UCSD-AML1 (cell line): ENCODE measurements around the gene DLK1.

ENCODE experiments used
- DNase-seq: peaks from one replicate; lab custom pipeline; 2025; ENCODE audit not compliant: unreplicated experiment; lab: John Stamatoyannopoulos, UW

The DLK1 gene

GRCh38 chr14:100731846-100732765 lies 5.4 kb downstream of the DLK1 start:
- no peak for DNase-seq

DNA sequence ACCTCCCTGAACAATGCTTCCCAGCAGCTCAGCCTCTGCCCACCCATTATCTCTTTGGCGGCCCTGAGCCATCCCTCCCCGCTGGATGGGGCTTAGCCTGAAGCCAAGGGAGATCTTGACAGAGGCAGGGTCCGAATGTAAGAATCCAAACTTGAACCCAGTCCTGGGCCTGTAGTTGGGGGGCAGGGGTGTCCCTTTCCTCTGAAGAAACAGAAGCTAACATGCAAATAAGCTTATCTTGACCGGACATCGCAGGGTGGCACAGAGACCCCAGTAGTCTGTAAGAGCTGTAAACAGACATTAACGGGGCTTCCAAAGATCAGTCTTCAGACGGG lies 6.0 kb downstream of the DLK1 start:
- no peak for DNase-seq

- DNase-seq = no peak
Measured at GRCh38 chr14:100733152-100733850, 6.6 kb downstream of the DLK1 start.

GRCh38 chr14:100734031-100734990 lies 7.6 kb downstream of the DLK1 start:
- no peak for DNase-seq

DNA sequence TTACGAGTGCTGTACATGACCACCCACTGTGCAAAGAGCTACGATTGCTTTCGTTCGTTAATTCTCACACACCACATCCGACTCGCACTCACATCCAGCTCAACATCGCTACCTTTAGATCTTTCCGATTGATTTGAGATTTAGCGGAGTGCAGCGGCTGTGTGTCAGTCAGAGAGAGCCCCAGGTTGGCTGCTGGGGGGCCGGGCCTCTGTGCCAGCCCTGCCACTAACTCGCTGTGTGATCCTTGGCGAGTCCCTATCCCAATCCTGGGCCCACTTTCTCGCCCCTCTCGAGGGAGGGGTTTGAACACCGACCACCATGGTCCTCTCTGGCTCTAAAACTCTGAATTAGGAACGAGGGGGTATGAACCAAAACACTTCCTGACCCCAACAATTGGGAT lies 8.6 kb downstream of the DLK1 start:
- no peak for DNase-seq

DNA sequence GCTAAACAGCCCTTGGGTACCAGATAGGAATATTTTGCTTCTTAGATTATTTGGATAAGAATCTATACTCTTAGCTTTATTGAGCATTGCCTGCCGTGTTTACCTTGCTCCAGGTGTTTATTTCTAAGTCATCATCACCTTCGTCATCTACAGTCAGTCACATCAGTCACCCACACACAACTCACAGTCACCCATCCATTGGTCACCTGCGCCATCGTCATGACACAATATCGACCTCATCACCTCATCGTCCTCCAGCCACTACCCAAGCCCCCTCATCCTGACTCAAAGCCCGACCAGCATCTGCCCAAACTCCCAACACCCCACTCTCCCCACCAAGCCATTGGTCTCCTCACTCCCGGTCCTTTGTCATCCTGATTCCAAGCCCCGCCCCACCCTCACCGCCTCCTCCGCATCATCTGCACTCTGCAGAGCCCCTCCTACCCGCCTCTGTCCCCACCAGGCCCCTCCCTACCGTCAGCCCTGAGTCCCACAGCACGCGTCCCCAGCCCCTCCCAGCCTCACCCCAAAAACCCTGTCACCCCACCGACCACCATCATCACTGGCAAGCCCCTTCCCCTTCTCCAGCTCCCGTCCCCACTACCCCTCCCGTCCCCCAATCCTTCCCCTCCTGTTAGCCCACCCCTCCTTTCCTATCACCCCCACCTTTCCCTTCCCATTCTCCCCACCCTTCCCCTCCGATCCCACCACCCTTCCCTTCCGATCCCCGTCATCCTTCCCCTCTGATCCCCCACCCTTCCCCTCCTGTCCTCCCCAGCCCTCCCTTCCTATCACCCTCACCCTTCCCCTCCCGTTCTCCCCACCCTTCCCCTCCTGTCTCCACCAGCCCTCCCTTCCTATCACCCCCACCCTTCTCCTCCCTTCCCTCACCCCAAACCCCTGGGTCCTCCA lies 9.8 kb downstream of the DLK1 start:
- no peak for DNase-seq

- no peak for DNase-seq
Measured at GRCh38 chr14:100737526-100737925, 10.8 kb downstream of the DLK1 start.

DNA sequence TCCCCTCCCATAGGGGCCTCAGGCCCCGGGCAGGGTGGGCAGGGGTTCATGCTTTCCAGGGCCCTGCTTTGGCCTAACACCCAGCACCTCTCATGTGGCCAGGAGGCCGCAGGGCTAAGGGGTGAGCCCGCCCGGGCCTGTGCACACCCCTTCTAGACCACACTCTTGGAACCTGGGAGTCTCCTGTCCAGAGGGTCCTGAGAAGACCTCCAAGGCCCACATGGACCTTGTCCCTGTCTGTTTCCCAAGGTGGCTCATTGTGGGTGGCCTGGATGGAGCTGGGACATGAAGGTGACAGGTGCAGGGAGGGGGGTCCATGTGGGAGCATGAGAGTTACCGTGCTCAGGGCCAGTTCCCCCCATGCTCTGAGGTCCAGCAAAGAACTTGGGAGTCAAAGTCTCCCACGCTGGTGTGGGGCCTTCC lies 11.6 kb downstream of the DLK1 start:
- DNase-seq = no peak

- DNase-seq = no peak
Measured at GRCh38 chr14:100738704-100739131, 12.0 kb downstream of the DLK1 start.

DNA sequence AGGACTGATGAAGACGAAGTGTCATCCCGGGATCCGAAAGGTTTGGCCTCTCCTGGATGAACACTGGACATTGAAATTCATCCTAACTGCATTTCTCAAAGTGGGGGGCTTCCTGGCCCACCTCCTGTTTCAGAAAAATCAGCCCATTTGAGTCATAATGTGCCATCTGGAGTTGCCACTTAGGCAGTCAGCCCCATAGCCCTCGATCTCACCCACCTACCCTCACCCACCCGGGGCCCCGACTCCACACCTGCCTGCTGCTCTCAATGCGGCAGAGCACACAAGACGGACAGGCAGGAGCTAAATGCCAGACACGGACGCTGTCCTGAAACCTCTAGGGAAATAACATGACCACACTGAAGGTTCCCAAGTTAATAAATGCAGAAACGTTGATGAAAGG lies 12.6 kb downstream of the DLK1 start:
- no peak for DNase-seq

- DNase-seq = no peak
Measured at GRCh38 chr14:100740196-100740825, 13.6 kb downstream of the DLK1 start.

DNA sequence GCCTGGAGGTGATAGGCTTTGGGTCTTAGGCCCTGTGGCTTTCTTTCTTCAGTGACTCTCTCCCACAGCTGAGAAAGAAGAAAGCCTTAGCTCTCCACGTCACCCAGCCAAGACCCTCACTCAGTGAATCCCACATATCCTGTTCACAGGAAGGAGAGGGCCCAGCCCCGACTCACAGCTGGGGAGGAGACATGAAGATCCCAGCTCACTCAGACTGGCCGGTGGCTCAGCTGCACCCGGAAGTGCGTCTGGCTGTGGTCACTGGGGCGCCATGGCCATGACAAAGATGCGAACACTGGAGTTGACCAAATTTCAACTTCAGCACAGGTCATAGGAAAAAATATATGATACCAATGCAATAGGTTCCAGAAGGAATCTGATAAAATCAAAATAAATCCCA lies 14.2 kb downstream of the DLK1 start:
- DNase-seq = no peak

GRCh38 chr14:100741966-100742365 lies 15.3 kb downstream of the DLK1 start:
- DNase-seq = no peak

- DNase-seq = no peak
Measured at GRCh38 chr14:100746326-100746725, 19.6 kb downstream of the DLK1 start.

GRCh38 chr14:100747021-100747586 lies 20.4 kb downstream of the DLK1 start:
- DNase-seq = no peak

- no peak for DNase-seq
Measured at GRCh38 chr14:100747736-100748135, 21.0 kb downstream of the DLK1 start.

- DNase-seq = no peak
Measured at GRCh38 chr14:100748403-100748802, 21.7 kb downstream of the DLK1 start.

DNA sequence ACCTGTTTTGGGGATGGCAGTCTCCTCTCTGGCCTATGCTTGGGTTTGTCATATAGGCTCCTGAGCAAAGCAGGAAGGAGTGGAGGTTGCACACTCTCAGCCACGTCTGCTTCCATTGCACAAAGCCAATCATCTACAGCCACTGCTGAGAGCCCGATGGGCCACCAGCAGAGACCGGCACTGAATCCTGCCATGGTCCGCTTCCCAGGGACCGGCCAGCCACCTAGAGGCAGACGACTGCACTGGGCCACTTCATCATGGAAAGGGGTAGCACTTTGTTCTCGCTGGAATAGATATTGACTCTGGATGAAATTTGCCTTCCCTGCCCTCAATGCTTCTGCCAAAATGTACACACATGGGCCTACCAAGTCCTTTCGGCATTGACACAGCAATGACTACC lies 22.3 kb downstream of the DLK1 start:
- DNase-seq = no peak

GRCh38 chr14:100749967-100750597 lies 23.4 kb downstream of the DLK1 start:
- no peak for DNase-seq
